LNCAP (cell line): Measurements from ENCODE around the gene ZNF750.

Source experiments
- CTCF ChIP-seq: fragments of 450-650 bp; IDR thresholded peaks from 2 replicates; pipeline ENCODE4 v1.5.1; 2017; ENCODE audit warnings: mild to moderate bottlenecking

Gene ZNF750

GRCh38 chr17:82876149-82876548 is 36.3 kb upstream of the ZNF750 start:
- no peak for TF ChIP-seq CTCF

GRCh38 chr17:82875407-82875856 is 35.6 kb upstream of the ZNF750 start:
- no peak for TF ChIP-seq CTCF

- no peak for TF ChIP-seq CTCF
These were observed 34.4 kb upstream of the ZNF750 start for GRCh38 chr17:82874011-82874835.

- no peak for TF ChIP-seq CTCF
These were observed 33.7 kb upstream of the ZNF750 start for GRCh38 chr17:82873521-82873920.

GRCh38 chr17:82872591-82873520 is 33.0 kb upstream of the ZNF750 start:
- TF ChIP-seq CTCF, result no peak

- no peak for TF ChIP-seq CTCF
These were observed 32.1 kb upstream of the ZNF750 start for GRCh38 chr17:82871776-82872561.
